ENCODE results near the gene ARRB1.

DNA sequence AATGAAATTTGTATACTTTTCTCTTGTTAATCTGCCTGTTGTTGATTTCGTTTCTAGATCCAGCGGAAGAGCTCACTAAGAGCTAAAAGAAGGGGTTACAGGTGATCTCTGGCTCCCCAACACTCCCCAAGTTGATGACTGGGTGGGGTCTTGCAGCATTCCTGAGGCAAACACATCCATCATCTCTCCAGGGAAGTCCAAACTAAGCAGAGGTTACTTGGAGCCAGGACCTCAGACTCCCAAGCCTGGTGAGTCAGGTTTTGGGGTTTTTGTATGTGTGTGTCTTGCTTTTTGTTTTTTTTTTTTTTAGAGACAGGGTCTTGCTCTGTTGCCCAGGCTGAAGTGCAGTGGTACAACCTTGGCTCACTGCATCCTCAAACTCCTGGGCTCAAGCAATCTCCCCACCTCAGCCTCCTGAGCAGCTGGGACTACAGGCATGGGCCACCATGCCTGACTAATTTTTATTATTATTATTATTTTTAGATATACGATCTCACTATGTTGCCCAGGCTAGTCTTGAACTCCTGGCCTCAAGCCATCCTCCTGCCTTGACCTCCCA is 36.4 kb upstream of the ARRB1 start:
- TF ChIP-seq, protein P1, sequence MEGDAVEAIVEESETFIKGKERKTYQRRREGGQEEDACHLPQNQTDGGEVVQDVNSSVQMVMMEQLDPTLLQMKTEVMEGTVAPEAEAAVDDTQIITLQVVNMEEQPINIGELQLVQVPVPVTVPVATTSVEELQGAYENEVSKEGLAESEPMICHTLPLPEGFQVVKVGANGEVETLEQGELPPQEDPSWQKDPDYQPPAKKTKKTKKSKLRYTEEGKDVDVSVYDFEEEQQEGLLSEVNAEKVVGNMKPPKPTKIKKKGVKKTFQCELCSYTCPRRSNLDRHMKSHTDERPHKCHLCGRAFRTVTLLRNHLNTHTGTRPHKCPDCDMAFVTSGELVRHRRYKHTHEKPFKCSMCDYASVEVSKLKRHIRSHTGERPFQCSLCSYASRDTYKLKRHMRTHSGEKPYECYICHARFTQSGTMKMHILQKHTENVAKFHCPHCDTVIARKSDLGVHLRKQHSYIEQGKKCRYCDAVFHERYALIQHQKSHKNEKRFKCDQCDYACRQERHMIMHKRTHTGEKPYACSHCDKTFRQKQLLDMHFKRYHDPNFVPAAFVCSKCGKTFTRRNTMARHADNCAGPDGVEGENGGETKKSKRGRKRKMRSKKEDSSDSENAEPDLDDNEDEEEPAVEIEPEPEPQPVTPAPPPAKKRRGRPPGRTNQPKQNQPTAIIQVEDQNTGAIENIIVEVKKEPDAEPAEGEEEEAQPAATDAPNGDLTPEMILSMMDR (conservative IDR thresholded peaks at IDR 0.05 in 1 of 2, IDR thresholded peaks at IDR 0.05 in 1 of 2; ENCODE audit: extremely low read depth in 1 of 2, insufficient read depth in 1 of 2, low read depth in 1 of 2, low read length in 2 of 2) = no peak
- TF ChIP-seq EZH2 (IDR thresholded peaks at IDR 0.05; ENCODE audit: borderline replicate concordance, low read length) = no peak
